Liver (tissue), 9 donors: ENCODE measurements around the gene IARS2. TPM values are rescaled to one million over a fixed set of nuclear protein-coding genes. Genes with fewer than 3 reads are reported as not detected.
"Not testable (repeated sequence)": the region's sequence is repeated elsewhere in the genome, so short reads cannot be mapped to it uniquely, and the experiment has no call there.

ENCODE experiments used
- DNase-seq: peaks from one replicate; pipeline ENCODE4 v3.0.0-alpha.2; 2017; ENCODE audit warnings: low spot score
- H3K27ac ChIP-seq, 2 donors: one replicate each; pipeline ENCODE4 v1.7.0; 2013; ENCODE audit warnings: inconsistent platforms in 2 of 2, low read length in 2 of 2, control low read depth in 1 of 2, low read depth in 1 of 2, mild to moderate bottlenecking in 1 of 2
- H3K27me3 ChIP-seq, 4 donors: one replicate each; pipeline versions ENCODE4 v1.6.1 to v1.7.0; 2013; ENCODE audit warnings: low read length in 3 of 4, inconsistent platforms in 1 of 4, mild to moderate bottlenecking in 1 of 4, moderate library complexity in 1 of 4; ENCODE audit not compliant: control insufficient read depth in 4 of 4, insufficient read depth in 4 of 4
- H3K36me3 ChIP-seq, 4 donors: one replicate each; pipeline versions ENCODE4 v1.6.1 to v1.7.0; 2013; ENCODE audit warnings: low read length in 3 of 4, mild to moderate bottlenecking in 3 of 4, low read depth in 1 of 4, moderate library complexity in 1 of 4; ENCODE audit not compliant: control insufficient read depth in 4 of 4, insufficient read depth in 3 of 4
- H3K4me1 ChIP-seq, 4 donors: one replicate each; pipeline versions ENCODE4 v1.6.1 to v1.7.0; 2013; ENCODE audit warnings: low read length in 3 of 4, mild to moderate bottlenecking in 3 of 4, moderate library complexity in 1 of 4; ENCODE audit not compliant: control insufficient read depth in 4 of 4, insufficient read depth in 4 of 4
- H3K4me3 ChIP-seq, 3 donors: one replicate each; pipeline versions ENCODE4 v1.6.1 to v1.7.0; 2013; ENCODE audit warnings: low read length in 3 of 3, control low read depth in 1 of 3, low read depth in 1 of 3, mild to moderate bottlenecking in 1 of 3
- H3K9ac ChIP-seq, 2 donors: one replicate each; pipeline ENCODE4 v1.7.0; 2013; ENCODE audit warnings: low read length in 2 of 2, mild to moderate bottlenecking in 2 of 2, moderate library complexity in 2 of 2, control low read depth in 1 of 2, low read depth in 1 of 2
- H3K9me3 ChIP-seq, 4 donors: one replicate each; pipeline versions ENCODE4 v1.6.1 to v1.7.0; 2013; ENCODE audit warnings: low read length in 3 of 4; ENCODE audit not compliant: control insufficient read depth in 4 of 4
- CTCF ChIP-seq: fragments of 150-350 bp; IDR thresholded peaks from 2 replicates; pipeline ENCODE4 v1.5.1; 2017; ENCODE audit warnings: improper control_type of control experiment, low read depth, low read length; ENCODE audit not compliant: missing input control
- EGR1 ChIP-seq, 2 donors: IDR thresholded peaks; 2 replicates each; pipeline ENCODE4 v1.6.1; 2016 to 2018; ENCODE audit warnings: antibody characterized with exemption in 2 of 2, low read depth in 2 of 2
- FOXA1 ChIP-seq: IDR thresholded peaks from 2 replicates; pipeline ENCODE4 v1.6.1; 2016; ENCODE audit warnings: antibody characterized with exemption
- GABPA ChIP-seq, 2 donors: IDR thresholded peaks in 1 of 2; conservative IDR thresholded peaks in 1 of 2; 2 replicates each; pipeline ENCODE4 v1.6.1; 2016; ENCODE audit warnings: antibody characterized with exemption in 2 of 2, mild to moderate bottlenecking in 1 of 2, moderate library complexity in 1 of 2
- HNF4G ChIP-seq: IDR thresholded peaks from 2 replicates; pipeline ENCODE4 v1.6.1; 2016; ENCODE audit warnings: antibody characterized with exemption
- MAX ChIP-seq: IDR thresholded peaks from 2 replicates; pipeline ENCODE4 v1.6.1; 2016; ENCODE audit warnings: antibody characterized with exemption
- RAD21 ChIP-seq, 2 donors: IDR thresholded peaks; 2 replicates each; pipeline ENCODE4 v1.6.1; 2016; ENCODE audit warnings: antibody characterized with exemption in 2 of 2, mild to moderate bottlenecking in 2 of 2
- REST ChIP-seq: IDR thresholded peaks from 2 replicates; pipeline ENCODE4 v1.6.1; 2016; ENCODE audit warnings: antibody characterized with exemption, mild to moderate bottlenecking
- RXRA ChIP-seq, 2 donors: IDR thresholded peaks; 2 replicates each; pipeline ENCODE4 v1.6.1; 2017 to 2018; ENCODE audit warnings: antibody characterized with exemption in 2 of 2, mild to moderate bottlenecking in 1 of 2
- SP1 ChIP-seq: IDR thresholded peaks from 2 replicates; pipeline ENCODE4 v1.6.1; 2018; ENCODE audit warnings: antibody characterized with exemption, mild to moderate bottlenecking
- WGBS: extraction: QIAGEN DNeasy Blood & Tissue Kit; methylation state at CpG from one replicate; pipeline ENCODE4 v1.1.7; 2013; 5-methylcytosine and 5-hydroxymethylcytosine counted together
- polyA plus RNA-seq, 2 donors: library from polyadenylated mRNA; stranded (reverse) in 1 of 2; unstranded in 1 of 2; fragments of 200-250 nt in 1 of 2; fragments of >200 nt in 1 of 2; fragmentation: Nextera tagmentation in 1 of 2; extraction: Ambion mirVana in 1 of 2; gene quantifications; one replicate each; pipeline versions ENCODE4 v1.2.1 to v1.2.3, GENCODE V29; 2013 to 2015
- total RNA-seq, 2 donors: library from RNA; depleted of rRNA; stranded (reverse); fragments of >200 nt; gene quantifications; one replicate each; pipeline ENCODE4 v1.2.3, GENCODE V29; 2014
- donor health status: healthy.
- donor health status: healthy.
- donor health status: healthy.
- donor health status: healthy.
- donor health status: healthy.

IARS2 gene
- total and polyA plus RNA-seq, 4 donors, result 31.8 to 53.8 (median 44.2) TPM

- DNase-seq, result no peak
- Histone ChIP-seq H3K4me3 (no peak overlapping the region), H3K36me3 (peaks cover 7 to 39% (median 28%) of the 10 kb centered on the region in 4 donors), H3K27me3 (no peaks in the 10 kb centered on the region), H3K4me1 (no peaks in the 10 kb centered on the region), H3K9ac (no peak overlapping the region), H3K9me3 (no peaks in the 10 kb centered on the region), H3K27ac (no peak overlapping the region)
- WGBS, result 88% methylated on average over 2 of the region's 2 CpGs
- no peak for TF ChIP-seq REST
Measured at GRCh38 chr1:220157738-220158137, 63.8 kb downstream of the IARS2 start.

- WGBS, result 94% methylated on average over 7 of the region's 7 CpGs
- not testable (repeated sequence) for DNase-seq, H3K4me1 ChIP-seq, H3K4me3 ChIP-seq, H3K27ac ChIP-seq, H3K9me3 ChIP-seq, H3K9ac ChIP-seq, H3K27me3 ChIP-seq
- peaks cover 7 to 34% (median 27%) of the 10 kb centered on the region in 4 donors for H3K36me3 ChIP-seq
Measured at GRCh38 chr1:220158530-220158929, 64.6 kb downstream of the IARS2 start.

GRCh38 chr1:220159041-220159440 lies 65.1 kb downstream of the IARS2 start:
- DNase-seq, result no peak
- peaks cover 7 to 32% (median 27%) of the 10 kb centered on the region in 4 donors for H3K36me3 ChIP-seq
- no peak overlapping the region for H3K4me3 ChIP-seq
- no peaks in the 10 kb centered on the region for H3K4me1 ChIP-seq
- H3K27ac ChIP-seq, result no peak overlapping the region
- TF ChIP-seq RXRA (IDR thresholded peaks at IDR 0.05), result no peak
- TF ChIP-seq CTCF, result no peak
- TF ChIP-seq FOXA1, result no peak
- no peak for TF ChIP-seq MAX
- no peak for TF ChIP-seq SP1
- no peak for TF ChIP-seq GABPA (IDR thresholded peaks at IDR 0.05 in 1 of 2, conservative IDR thresholded peaks at IDR 0.05 in 1 of 2)
- TF ChIP-seq HNF4G, result no peak
- TF ChIP-seq RAD21 (IDR thresholded peaks at IDR 0.05), result no peak
- TF ChIP-seq EGR1 (IDR thresholded peaks at IDR 0.05; ENCODE audit: low read depth in 2 of 2), result no peak
- no peak for TF ChIP-seq REST
- no peaks in the 10 kb centered on the region for H3K27me3 ChIP-seq
- H3K9me3 ChIP-seq, result no peaks in the 10 kb centered on the region
- 91% methylated on average over 3 of the region's 3 CpGs for WGBS
- H3K9ac ChIP-seq, result no peak overlapping the region
